Suprapubic skin (tissue), 4 donors: ENCODE data around the gene PNKP. TPM values are rescaled to one million over a fixed set of nuclear protein-coding genes. Genes with fewer than 3 reads are reported as not detected.

ENCODE experiments used
- DNase-seq, 2 donors: peaks; one replicate each; pipeline ENCODE4 v3.0.0-alpha.2; 2019; ENCODE audit warnings: low spot score in 2 of 2
- H3K27ac ChIP-seq: fragments of 200-600 bp; sonication (generic); one replicate; pipeline ENCODE4 v1.5.1; 2019
- H3K27me3 ChIP-seq: fragments of 200-600 bp; sonication (generic); one replicate; pipeline ENCODE4 v1.5.1; 2019
- H3K36me3 ChIP-seq: fragments of 200-600 bp; sonication (generic); one replicate; pipeline ENCODE4 v1.5.1; 2019
- H3K4me1 ChIP-seq: fragments of 200-600 bp; sonication (generic); one replicate; pipeline ENCODE4 v1.5.1; 2019
- H3K4me3 ChIP-seq: fragments of 200-600 bp; sonication (generic); one replicate; pipeline ENCODE4 v1.5.1; 2019; ENCODE audit warnings: mild to moderate bottlenecking
- H3K9me3 ChIP-seq: fragments of 200-600 bp; sonication (generic); one replicate; pipeline ENCODE4 v1.5.1; 2019
- EP300 ChIP-seq: sonication (generic); formaldehyde crosslinking; IDR thresholded peaks from one replicate; pipeline ENCODE4 v1.6.1; 2017; ENCODE audit warnings: antibody characterized with exemption
- POLR2A ChIP-seq, 2 donors: fragments of 450-650 bp; IDR thresholded peaks; one replicate each; pipeline ENCODE4 v1.6.1; 2017; ENCODE audit warnings: antibody characterized with exemption in 2 of 2, mild to moderate bottlenecking in 2 of 2, moderate library complexity in 2 of 2
- POLR2AphosphoS5 ChIP-seq, 3 donors: sonication (generic); formaldehyde crosslinking; IDR thresholded peaks; one replicate each; pipeline ENCODE4 v1.6.1; 2017; ENCODE audit warnings: antibody characterized with exemption in 3 of 3
- WGBS: methylation state at CpG from one replicate; pipeline ENCODE4 v1.1.5; 2018; 5-methylcytosine and 5-hydroxymethylcytosine counted together
- total RNA-seq, 4 donors: library from RNA; depleted of rRNA; stranded (reverse); fragments of >200 nt; gene quantifications; one replicate each; pipeline ENCODE4 v1.1.0, GENCODE V29; 2016
- TF ChIP-seq, protein P1 (sequence below), 2 donors: fragments of 200-600 bp in 1 of 2; fragments of 450-650 bp in 1 of 2; sonication (generic) in 1 of 2; IDR thresholded peaks; one replicate each; pipeline ENCODE4 v1.5.1; 2016 to 2019; ENCODE audit warnings: antibody characterized with exemption in 2 of 2, mild to moderate bottlenecking in 1 of 2, moderate library complexity in 1 of 2

Gene PNKP
- total RNA-seq, 4 donors from 2014 or later: 26.0 to 53.3 (median 40.5) TPM

DNA sequence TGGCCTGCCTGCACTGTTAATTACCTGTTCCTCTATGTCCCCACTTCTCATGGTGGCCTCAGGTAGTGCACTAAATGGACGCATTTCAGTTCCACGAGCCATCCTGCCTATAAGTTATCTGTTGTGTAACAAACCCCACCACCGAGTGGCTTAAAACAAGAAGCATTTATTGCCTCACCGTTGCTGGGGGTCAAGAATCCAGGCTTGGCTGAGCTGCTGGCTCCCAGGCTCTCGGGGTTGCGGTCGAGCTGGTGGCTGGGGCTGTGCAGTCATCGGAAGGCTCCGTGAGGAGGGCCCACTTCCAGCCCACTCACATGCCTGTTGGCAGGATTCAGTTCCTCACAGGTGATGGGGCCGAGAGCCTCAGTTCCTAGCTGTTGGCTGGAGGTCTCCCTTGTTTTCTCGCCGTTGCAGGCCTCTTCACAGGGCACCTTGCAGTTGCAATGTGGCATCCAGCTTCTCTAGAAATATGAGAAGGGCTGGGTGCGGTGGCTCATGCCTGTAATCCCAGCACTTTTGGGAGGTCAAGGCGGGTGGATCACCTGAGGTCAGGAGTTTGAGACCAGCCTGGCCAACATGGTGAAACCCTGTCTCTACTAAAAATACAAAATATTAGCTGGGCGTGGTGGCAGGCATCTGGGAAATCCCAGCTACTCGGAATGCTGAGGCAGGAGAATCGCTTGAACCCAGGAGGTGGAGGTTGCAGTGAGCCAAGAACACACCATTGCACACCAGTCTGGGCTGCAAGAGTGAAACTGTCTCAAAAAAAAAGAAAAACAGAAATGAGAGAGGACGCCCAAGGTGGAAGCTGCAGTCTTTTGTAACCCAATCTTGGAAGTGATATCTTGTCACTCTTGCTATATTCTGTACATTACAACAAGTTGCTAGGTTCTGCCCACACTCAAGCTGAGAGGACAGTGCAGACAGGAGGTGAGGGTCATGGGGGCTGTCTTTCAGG lies 23.0 kb downstream of the PNKP start:
- Histone ChIP-seq H3K36me3 (peaks cover 4% of the 10 kb centered on the region), H3K4me1 (peaks cover 4% of the 10 kb centered on the region), H3K9me3 (no peaks in the 10 kb centered on the region), H3K27ac (no peak overlapping the region), H3K27me3 (no peaks in the 10 kb centered on the region), H3K4me3 (no peak overlapping the region)
- TF ChIP-seq EP300: no peak
- TF ChIP-seq POLR2AphosphoS5 (IDR thresholded peaks at IDR 0.05): no peak
- no peak for TF ChIP-seq POLR2A (IDR thresholded peaks at IDR 0.05)
- TF ChIP-seq, protein P1, sequence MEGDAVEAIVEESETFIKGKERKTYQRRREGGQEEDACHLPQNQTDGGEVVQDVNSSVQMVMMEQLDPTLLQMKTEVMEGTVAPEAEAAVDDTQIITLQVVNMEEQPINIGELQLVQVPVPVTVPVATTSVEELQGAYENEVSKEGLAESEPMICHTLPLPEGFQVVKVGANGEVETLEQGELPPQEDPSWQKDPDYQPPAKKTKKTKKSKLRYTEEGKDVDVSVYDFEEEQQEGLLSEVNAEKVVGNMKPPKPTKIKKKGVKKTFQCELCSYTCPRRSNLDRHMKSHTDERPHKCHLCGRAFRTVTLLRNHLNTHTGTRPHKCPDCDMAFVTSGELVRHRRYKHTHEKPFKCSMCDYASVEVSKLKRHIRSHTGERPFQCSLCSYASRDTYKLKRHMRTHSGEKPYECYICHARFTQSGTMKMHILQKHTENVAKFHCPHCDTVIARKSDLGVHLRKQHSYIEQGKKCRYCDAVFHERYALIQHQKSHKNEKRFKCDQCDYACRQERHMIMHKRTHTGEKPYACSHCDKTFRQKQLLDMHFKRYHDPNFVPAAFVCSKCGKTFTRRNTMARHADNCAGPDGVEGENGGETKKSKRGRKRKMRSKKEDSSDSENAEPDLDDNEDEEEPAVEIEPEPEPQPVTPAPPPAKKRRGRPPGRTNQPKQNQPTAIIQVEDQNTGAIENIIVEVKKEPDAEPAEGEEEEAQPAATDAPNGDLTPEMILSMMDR (IDR thresholded peaks at IDR 0.05): no peak
- 74% methylated on average over 13 of the region's 18 CpGs for WGBS
- DNase-seq: no peak

DNA sequence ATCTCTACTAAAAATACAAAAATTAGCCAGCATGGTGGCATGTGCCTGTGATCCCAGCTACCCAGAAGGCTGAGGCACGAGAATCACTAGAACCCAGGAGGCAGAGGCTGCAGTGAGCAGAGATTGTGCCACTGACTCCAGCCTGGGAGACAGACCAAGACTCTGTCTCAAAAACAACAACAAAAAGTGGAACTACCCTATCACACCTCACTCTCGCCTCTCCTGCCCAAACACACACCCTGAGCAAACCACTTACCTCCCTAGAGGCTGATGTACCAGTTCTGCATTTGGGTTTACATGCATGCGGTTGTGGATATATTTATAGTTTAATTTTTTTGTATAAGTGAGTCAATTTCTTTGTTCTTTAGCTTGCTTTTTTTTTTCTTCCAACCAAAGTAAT lies 24.1 kb downstream of the PNKP start:
- Histone ChIP-seq H3K4me3 (no peak overlapping the region), H3K9me3 (no peaks in the 10 kb centered on the region), H3K36me3 (peaks cover 8% of the 10 kb centered on the region), H3K4me1 (peaks cover 4% of the 10 kb centered on the region), H3K27me3 (no peaks in the 10 kb centered on the region), H3K27ac (no peak overlapping the region)
- TF ChIP-seq POLR2AphosphoS5 (IDR thresholded peaks at IDR 0.05) (no peak), EP300 (no peak), POLR2A (IDR thresholded peaks at IDR 0.05) (no peak)
- TF ChIP-seq, protein P1 (IDR thresholded peaks at IDR 0.05): no peak
- no peak for DNase-seq
- 74% methylated on average over 3 of the region's 3 CpGs for WGBS

DNA sequence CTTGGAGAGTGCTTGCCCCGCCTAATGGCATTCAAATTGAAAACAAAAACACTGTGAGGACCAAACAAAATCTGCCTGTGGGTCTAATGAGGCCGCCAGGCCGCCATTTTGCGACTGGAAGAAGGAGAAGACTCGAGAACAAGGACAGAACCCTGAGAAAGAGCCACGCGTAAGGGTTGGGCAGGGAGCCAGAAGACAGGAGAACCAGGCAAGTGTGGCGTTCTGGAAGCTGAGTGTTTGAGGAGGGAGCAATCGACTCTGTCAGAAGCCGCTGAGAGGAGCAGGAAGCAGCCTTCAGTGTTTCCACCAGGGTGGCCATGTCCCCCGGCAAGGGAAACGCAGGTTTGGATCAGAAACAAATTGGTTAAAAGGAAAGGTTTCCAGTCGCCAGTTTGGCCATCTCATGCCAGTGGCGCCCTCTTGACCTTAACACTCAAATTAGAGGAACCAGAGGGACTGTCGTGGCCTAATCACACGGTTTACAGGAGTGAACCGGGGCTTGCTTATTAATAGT lies 26.6 kb downstream of the PNKP start:
- TF ChIP-seq, protein P1 (IDR thresholded peaks at IDR 0.05): no peak
- TF ChIP-seq POLR2A (IDR thresholded peaks at IDR 0.05) (no peak), EP300 (no peak), POLR2AphosphoS5 (IDR thresholded peaks at IDR 0.05) (no peak)
- Histone ChIP-seq H3K36me3 (peaks cover 27% of the 10 kb centered on the region), H3K4me3 (no peak overlapping the region), H3K27me3 (no peaks in the 10 kb centered on the region), H3K27ac (no peak overlapping the region), H3K4me1 (no peaks in the 10 kb centered on the region), H3K9me3 (no peaks in the 10 kb centered on the region)
- no peak for DNase-seq
- 89% methylated on average over 17 of the region's 17 CpGs for WGBS

DNA sequence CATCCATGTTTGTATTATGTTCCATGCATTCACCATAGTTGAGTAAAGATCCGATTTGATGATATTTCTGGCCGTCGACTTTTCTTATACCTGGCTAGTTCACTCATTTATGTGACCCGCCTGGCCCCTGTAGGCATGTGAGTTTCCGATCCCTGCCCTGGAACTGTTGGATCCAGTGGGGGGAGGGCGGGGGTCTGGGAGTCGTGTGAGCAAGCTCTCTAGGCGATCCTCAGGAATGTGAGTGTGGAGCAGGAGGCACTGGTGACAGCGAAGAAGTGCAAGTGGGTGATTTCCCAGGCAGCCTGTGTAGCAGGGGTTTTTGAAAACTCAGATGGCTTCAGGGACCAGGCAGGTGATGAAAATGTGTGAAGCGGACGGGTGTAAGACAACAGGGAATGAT lies 27.1 kb downstream of the PNKP start:
- no peak for DNase-seq
- Histone ChIP-seq H3K9me3 (no peaks in the 10 kb centered on the region), H3K4me3 (no peak overlapping the region), H3K4me1 (no peaks in the 10 kb centered on the region), H3K36me3 (peaks cover 32% of the 10 kb centered on the region), H3K27ac (no peak overlapping the region), H3K27me3 (no peaks in the 10 kb centered on the region)
- WGBS: 88% methylated on average over 11 of the region's 11 CpGs
- TF ChIP-seq POLR2A (IDR thresholded peaks at IDR 0.05): no peak
- no peak for TF ChIP-seq EP300
- no peak for TF ChIP-seq POLR2AphosphoS5 (IDR thresholded peaks at IDR 0.05)
- TF ChIP-seq, protein P1 (IDR thresholded peaks at IDR 0.05): no peak

DNA sequence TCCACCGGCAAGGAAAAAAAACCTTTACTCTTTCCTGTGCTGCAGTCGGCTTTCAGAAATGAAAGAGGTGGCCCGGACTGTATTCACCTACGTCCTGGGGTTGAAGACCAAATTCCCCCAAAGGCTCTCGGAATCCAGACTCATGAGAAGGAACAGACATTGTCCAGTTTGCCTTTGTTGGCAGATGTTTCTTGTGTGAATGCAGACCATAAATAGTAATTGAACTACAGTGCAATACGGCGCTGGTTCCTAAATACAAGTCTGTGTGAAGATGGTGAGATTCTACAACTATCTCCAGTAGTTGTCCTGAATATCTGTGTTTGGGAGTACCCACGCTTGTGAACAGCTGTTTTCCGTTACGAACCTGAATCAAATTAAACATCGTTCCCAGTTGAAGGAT lies 27.7 kb downstream of the PNKP start:
- Histone ChIP-seq H3K36me3 (peaks cover 38% of the 10 kb centered on the region), H3K27me3 (no peaks in the 10 kb centered on the region), H3K9me3 (no peaks in the 10 kb centered on the region), H3K4me1 (no peaks in the 10 kb centered on the region), H3K27ac (no peak overlapping the region), H3K4me3 (no peak overlapping the region)
- DNase-seq: no peak
- no peak for TF ChIP-seq EP300
- no peak for TF ChIP-seq POLR2A (IDR thresholded peaks at IDR 0.05)
- no peak for TF ChIP-seq POLR2AphosphoS5 (IDR thresholded peaks at IDR 0.05)
- TF ChIP-seq, protein P1 (IDR thresholded peaks at IDR 0.05): no peak
- WGBS: 88% methylated on average over 11 of the region's 11 CpGs
